GM13977 (cell line): ENCODE results near the gene TMEM229A.
A peak's percentile ranks its signal among the peaks of the same experiment; 100 is the strongest.

Experiments used
- DNase-seq: peaks from one replicate; pipeline ENCODE4 v3.0.0; 2012; ENCODE audit warnings: low spot score
- in situ Hi-C: fragments of 300-500 bp; cut with MboI; formaldehyde crosslinking; loops from one replicate; pipeline ENCODE4 v1.12.0; 2022; ENCODE audit warnings: low sequenced_read_pairs, low pct_unique_long_range_greater_than_20kb, mixed read lengths, inconsistent platforms; ENCODE audit not compliant: unreplicated experiment
- TF ChIP-seq, protein P1 (sequence below): IDR thresholded peaks from 2 replicates; pipeline ENCODE4 v1.5.1; 2012; ENCODE audit warnings: mild to moderate bottlenecking, control low read depth; ENCODE audit not compliant: insufficient read depth; ENCODE audit errors: extremely low read depth, missing control alignments

TMEM229A gene

DNA sequence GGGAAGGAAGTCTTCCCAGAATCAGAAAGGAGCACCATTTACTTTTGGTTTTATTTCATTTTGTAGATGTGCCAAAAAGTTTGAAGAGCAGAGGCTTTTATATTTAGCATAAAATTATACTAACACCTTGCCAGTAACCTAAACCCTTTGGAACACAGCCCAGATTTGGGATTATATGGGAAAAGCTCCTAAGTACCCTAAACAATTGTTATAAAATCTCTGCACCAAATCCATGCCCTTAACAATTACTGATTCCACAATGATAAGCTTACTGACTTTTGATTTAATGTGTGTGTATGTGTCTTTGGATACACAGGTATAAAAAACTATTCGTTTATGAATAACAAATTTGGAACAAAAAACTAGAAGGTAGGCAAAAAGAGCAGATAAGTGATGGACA lies 39.0 kb upstream of the TMEM229A start:
- TF ChIP-seq, protein P1, sequence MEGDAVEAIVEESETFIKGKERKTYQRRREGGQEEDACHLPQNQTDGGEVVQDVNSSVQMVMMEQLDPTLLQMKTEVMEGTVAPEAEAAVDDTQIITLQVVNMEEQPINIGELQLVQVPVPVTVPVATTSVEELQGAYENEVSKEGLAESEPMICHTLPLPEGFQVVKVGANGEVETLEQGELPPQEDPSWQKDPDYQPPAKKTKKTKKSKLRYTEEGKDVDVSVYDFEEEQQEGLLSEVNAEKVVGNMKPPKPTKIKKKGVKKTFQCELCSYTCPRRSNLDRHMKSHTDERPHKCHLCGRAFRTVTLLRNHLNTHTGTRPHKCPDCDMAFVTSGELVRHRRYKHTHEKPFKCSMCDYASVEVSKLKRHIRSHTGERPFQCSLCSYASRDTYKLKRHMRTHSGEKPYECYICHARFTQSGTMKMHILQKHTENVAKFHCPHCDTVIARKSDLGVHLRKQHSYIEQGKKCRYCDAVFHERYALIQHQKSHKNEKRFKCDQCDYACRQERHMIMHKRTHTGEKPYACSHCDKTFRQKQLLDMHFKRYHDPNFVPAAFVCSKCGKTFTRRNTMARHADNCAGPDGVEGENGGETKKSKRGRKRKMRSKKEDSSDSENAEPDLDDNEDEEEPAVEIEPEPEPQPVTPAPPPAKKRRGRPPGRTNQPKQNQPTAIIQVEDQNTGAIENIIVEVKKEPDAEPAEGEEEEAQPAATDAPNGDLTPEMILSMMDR = no peak
- DNase-seq = no peak
- in situ Hi-C loops = no loop called here

DNA sequence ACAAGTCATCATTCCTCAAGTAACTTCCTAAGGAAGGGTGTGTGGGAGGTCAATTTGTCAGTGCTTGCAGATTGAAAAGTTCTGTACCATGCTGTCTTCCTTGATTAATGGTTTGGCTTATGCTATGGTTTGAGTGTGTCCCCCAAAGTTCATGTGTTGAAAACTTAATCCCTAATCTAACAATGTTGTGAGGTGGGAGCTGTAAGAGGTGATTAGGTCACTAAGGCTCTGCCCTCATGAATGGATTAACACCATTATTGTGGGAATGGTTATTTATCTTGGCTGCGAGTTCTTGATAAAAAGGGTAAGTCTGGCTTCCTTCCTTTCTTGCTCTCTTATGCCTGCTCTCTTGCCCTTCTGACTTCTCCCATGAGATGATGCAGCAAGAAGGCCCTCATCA lies 29.3 kb upstream of the TMEM229A start:
- no peak for DNase-seq
- in situ Hi-C loops = no loop called here
- TF ChIP-seq, protein P1 = no peak

DNA sequence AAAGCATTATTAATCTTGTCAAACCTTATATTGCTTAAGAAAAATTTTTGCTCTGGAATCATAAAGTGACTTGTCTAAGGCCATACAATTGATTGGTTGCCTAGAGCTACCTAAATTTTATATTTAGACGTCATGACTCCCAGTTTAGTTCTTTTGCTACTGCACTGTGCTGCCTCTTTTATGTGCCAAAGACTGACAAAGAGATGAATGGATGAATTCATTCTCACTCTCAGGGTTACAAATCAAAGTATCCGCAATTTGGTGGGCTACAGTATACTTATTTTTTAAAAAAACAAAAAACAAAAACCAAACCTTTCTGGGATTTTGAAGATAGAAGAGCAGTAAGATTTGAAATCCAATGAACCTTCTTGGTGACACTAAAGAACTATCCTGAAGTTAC lies 27.7 kb upstream of the TMEM229A start:
- no peak for DNase-seq
- TF ChIP-seq, protein P1 = no peak
- in situ Hi-C loops = no loop called here

DNA sequence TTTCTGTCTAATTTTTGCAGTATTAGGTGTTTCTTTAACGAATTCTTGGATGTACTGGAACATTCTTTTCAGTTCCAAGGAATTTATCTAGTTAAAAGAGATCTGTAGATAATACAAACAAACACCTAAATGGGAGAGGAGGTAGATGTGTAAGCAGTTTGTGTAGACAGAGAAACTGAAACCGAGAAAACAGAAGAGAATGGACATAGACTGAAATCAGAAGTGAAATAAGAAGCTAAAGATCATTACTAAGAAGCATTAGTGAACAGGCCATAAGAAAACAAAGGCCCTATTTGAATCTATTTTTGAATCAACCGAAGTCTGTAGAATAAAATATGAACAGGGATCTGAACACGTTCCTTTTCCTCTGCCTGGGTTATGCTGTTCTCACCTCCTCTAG lies 26.5 kb upstream of the TMEM229A start:
- DNase-seq = peak; percentile 34
- TF ChIP-seq, protein P1 = no peak
- in situ Hi-C loops = no loop called here

DNA sequence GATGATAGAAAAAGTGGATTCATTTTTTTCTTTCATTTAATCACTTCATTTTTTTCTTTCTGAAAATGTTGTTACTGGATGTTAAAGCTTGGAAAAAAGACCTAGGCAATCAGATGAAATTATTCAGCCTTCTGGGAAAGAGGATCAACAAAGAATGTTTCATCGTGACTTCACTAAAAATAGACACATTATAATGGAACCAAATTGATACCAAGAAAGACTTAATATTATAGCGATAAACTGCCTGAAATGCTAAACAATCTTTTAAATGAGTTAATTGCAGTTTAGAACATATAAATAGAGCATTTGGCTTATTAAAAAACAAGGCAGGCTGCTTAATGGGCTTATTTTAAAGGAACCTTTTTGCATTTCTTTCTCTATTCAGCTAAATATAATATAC lies 25.6 kb upstream of the TMEM229A start:
- TF ChIP-seq, protein P1 = no peak
- in situ Hi-C loops = no loop called here
- no peak for DNase-seq

DNA sequence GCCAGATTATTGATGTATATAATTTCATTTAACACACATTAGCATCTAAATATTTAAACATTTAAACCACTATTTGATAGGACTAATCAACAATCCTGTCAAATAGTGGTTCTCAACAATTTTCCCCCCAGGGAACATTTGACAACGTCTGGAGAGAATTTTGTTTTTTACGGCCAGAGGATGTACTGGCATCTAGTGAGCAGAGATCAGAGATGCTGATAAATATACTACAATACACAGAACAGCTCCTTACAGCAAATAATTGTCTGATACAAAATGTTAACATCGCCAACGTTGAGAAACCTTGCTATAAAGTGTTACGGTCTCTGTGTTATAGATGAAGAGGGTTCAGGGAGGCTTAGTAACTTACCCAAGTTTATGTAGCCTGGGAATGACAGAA lies 25.0 kb upstream of the TMEM229A start:
- TF ChIP-seq, protein P1 = no peak
- no peak for DNase-seq
- in situ Hi-C loops = no loop called here

DNA sequence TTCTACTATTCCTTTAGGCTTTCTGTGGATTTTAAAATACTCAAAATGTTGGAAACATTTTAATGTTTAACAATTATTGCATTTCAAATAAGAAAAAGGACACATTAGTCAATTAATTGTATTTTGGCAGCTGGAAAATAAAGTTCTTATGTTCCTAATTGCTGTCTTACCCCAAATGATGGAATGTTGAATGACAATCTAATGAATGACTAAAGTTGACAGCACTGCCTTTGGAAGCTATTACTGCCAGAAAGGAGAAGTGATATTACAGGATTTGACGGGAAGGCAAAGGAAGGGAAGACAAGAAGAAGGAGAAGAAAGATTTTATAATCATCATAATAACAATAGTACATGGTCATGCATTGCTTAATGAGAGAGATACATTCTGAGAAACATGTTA lies 23.4 kb upstream of the TMEM229A start:
- DNase-seq = no peak
- in situ Hi-C loops = no loop called here
- TF ChIP-seq, protein P1 = no peak
